GM12892 (cell line): ENCODE measurements around the gene BTG3.

Experiments
- POLR2A ChIP-seq: IDR thresholded peaks from 2 replicates; pipeline ENCODE4 v1.6.1; 2011; ENCODE audit warnings: low read depth, low read length, control low read depth
- POLR2AphosphoS5 ChIP-seq: IDR thresholded peaks from 2 replicates; pipeline ENCODE4 v1.6.1; 2011; ENCODE audit warnings: low read depth, low read length, control low read depth

DNA sequence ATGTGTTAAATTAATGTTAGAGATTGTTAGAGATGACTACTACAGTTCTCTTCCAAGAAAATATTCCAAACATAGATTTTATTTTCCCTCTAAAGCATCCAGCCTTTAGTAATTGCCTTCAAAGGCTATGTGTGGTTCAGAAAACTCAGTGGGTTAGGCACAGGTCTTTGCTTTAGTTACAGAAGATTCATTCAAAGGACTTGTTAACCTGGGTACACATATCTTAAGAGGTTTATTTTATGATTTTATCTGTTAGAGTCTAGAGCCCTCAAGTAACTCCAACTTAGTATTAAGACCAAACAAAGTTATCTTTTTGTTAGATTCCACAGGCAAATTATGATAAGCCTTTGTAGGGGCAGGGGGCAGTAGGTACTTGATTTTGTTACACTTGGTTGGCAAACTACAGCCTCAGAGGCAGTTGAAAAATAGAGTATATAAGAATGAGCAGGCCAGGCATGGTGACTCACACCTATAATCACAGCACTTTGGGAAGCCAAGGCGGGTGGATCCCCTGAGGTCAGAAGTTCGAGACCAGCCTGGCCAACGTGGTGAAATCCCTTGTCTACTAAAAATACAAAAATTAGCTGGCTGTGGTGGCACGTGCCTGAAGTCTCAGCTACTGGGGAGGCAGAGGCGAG, 61.9 kb downstream of the BTG3 start:
- TF ChIP-seq POLR2A: no peak
- TF ChIP-seq POLR2AphosphoS5: no peak
